ENCODE results near the gene EIF4B.

DNA sequence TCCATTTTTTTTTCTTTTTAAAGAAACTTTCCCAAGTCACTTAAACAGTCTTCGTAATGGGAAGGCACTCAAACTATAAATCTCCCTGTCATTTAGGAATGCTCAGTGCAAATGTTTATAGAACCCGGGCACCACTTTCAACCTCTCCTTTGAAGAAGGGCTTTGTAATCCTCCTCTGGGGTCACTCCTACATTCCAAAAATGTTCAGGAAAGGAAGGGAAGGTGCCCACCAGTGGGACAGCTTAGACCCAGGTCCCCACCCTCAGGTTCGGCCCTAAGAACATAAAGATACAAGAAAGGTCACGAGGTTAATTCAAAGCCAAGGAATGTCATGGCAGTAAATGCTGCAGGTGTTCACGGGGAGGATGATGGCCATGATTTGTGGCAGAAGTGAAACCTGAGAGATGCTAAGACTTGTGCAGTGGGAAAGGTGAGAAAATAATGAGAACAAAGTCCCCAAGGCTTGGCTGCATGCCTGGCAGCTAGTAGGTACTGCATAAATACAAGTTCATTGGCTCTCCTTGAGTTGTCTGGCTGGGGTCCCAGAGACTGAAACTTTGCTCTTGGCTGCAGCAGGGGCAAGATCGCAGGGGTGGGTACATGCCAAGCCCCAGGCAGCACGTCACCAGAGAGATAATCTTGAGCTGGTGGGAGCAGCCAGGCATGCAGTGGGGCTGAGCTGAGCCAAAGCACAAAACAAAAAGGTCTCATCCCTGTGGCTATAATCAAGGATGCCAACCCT lies 36.3 kb upstream of the EIF4B start:
- TF ChIP-seq KMT2B (CRISPR knock-in tag; IDR thresholded peaks at IDR 0.05) (no peak), HNRNPLL (IDR thresholded peaks at IDR 0.05; ENCODE audit: low read depth, low read length, poor library complexity, severe bottlenecking) (no peak)
